NCI-H1417 treated with DMSO at 0.1 percent for 48 hours (cell line): Measurements from ENCODE around the gene KMT2E.
"Not testable (repeated sequence)": the region's sequence is repeated elsewhere in the genome, so short reads cannot be mapped to it uniquely, and the experiment has no call there.

Source experiments
- DNase-seq: peaks from one replicate; lab custom pipeline; 2025; lab: John Stamatoyannopoulos, UW

Gene KMT2E

DNA sequence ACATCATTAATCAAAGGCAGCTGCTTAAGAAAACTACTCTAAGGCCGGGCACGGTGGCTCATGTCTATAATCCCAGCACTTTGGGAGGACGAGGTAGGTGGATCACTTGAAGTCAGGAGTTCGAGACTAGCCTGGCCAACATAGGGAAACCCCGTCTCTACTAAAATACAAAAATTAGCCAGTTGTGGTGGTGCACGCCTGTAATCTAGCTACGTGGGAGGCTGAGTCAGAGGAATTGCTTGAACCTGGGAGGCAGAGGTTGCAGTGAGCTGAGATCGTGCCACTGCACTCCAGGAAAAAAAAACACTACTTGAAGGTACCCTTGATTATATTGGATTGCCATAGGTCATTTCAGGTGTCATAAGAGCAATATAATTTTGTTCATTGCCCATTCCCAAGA, 14.9 kb downstream of the KMT2E start:
- not testable (repeated sequence) for DNase-seq

DNA sequence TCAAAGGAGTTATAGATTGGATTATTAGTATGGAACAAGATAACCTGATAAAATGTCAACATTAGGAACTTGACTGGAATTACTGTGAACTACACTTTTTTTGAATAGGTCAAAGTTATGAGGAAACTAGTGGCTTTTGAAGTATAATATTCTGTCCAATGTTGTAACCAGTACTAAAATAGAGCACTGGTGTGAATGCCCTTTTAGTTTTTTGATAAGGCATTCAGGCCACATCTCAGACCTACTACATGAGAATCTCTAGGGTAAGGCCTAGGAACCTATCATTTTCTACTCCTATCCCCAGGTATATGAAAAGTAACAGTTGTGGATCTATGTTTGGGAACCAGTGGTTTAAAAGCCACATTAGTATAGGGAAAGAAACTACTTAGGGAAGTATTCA, 16.4 kb downstream of the KMT2E start:
- no peak for DNase-seq

DNA sequence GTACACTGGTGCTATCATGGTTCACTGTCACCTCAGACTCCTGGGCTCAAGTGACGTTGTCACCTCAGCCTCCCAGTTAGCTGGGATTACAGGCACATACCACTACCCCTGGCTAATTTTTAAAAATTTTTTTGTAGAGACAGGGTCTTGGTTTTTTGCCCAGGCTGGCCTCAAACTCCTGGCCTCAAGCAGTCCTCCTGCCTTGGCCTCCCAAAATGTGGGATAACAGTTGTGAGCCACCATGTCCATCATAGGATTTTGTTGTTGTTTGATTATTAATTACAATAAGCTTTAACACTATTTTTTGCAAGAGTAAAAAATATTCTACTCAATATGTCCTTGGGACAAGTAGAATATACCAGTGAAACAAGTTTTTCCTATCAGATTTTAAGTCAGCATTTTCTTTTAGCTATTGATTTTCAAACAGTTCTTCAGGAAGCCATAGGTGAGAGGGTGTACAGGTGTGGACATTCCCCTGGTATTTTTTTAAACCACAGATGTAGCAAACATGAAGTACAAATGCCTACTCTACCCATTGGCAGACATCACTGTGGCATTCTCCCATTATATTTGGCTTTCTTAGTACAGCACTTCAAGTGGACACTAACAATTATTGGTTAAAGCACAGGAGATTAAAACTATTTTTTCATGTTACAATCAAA, 18.7 kb downstream of the KMT2E start:
- DNase-seq, result no peak

DNA sequence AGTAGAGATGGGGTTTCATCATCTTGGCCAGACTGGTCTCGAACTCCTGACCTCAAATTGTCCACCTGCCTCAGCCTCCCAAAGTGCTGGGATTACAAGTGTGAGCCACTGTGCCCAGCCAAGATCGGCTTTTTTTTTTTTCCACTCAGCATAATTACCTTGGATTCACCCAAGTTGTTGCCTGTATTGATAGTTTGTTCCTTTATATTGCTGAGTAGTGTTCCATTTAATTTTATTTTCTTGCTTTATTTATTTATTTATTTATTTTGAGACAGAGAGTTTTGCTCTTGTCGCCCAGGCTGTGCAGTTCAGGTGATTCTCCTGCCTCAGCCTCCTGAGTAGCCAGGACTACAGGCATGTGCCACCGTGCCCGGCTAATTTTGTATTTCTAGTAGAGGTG, 21.3 kb downstream of the KMT2E start:
- DNase-seq, result no peak

DNA sequence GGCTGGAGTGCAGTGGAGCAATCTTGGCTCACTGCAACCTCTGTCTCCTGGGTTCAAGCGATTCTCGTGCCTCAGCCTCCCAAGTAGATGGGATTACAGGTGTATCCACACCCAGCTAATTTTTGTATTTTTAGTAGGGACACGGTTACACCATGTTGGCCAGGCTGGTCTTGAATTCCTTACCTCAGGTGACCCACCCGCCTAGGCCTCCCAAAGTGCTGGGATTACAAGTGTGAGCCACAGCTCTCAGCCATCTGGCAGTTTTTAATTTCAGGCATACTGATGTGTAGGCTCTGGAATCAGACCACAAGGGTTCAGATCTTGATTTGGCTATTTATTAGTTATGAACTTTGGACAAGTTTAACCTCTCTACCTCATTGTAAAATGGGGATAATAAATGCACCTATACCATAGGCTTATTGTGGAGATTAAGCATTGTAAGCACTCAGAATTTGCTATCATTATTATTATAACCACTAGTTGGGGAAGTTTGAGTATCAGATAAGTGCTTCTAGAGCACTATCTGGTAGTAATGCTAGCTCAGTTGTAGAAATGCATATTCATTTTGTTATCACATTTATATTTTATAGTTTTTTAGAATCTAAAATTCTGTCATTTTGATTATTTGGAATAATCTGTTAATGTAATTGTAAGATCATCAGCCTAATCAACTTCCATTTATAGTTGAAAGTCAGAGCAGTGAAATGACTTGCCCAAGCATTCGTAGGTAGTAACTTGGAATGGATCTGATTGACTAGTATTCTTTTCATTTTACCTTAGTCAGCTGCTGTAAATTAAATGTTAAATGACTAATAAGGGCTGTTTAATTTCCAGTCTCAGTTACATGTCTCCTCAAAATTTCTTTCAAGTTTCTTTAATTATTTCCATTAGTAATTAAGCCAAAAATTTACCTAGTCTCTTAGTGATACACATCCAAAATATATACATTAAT, 22.5 kb downstream of the KMT2E start:
- no peak for DNase-seq

DNA sequence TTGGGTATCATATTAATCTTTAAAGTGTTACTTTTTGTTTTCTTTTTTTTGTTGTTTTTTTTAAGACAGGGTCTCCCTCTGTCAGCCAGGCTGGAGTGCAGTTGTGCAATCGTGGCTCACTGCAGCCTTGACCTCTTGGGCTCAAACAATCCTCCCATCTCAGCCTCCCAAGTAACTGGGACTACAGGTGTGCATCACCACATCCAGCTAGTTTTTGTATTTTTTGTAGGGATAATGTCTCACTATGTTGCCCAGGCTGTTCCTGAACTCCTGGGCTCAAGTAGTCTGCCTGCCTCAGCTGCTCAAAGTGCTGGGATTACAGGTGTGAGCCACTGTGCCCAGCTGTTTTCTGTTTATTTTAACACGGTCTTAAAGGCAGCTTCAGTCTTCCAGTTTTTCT, 23.3 kb downstream of the KMT2E start:
- DNase-seq, result no peak

DNA sequence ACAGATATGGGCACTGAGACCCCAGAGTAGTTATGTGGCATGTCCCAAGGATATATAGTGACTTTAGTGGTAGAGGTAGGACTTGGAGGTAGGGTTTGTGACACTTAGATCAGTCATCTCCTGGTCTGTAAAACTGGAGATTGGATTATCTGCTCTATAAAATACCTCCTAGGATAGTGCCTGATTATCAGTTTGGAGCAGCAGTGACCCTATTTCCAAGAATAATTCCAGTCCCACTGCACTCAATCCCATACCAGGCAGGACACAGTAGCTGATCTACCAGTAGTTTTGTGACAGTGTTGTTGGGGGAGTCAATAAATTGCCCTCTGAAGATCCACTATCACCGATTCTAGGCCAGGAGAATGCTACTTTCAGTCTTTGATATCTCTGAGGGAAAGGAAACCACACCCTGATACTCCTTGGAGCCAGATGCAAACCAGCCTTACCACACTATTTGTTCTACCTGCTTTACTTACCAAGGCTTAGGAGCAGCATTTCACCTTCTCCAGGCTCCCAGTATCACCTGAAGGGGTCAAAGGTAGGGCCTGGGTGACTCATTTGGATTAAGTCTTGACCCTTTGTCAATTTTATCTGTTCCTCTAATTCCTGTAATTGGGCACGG, 30.6 kb downstream of the KMT2E start:
- no peak for DNase-seq

DNA sequence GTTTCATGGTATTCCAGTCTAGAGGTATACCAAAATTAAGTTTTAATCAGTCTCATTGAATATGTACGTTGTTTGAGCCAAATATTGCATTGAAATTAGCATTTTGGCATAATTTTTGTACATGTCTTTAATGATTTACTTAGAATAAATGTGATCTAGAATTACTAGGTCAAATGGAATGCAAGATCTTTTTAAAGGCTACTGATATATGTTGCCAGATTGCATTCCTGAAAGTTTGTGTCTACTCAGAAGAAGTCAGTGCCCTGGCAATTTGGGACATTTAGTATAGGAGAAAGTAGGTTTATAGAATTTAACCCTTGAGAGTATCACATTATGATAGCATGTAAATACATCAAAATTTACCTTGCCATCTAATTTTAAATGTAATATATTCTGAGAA, 32.4 kb downstream of the KMT2E start:
- no peak for DNase-seq

DNA sequence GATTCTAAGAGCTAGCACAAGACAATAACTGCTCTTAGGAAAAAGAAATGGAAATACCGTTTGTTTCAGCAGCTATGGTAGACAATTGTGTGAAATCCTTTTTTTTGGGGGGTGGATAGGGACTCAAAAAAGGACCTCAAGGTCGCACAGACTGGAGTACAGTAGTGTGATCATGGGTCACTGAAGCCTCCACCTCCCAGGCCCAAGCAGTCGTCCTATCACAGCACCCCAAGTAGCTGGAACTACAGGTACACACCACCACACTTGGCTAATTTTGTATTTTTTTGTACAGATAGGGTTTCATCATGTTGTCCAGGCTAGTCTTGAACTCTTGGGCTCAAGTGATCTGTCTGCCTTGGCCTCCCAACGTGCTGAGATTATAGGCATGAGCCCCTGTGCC, 33.9 kb downstream of the KMT2E start:
- no peak for DNase-seq

DNA sequence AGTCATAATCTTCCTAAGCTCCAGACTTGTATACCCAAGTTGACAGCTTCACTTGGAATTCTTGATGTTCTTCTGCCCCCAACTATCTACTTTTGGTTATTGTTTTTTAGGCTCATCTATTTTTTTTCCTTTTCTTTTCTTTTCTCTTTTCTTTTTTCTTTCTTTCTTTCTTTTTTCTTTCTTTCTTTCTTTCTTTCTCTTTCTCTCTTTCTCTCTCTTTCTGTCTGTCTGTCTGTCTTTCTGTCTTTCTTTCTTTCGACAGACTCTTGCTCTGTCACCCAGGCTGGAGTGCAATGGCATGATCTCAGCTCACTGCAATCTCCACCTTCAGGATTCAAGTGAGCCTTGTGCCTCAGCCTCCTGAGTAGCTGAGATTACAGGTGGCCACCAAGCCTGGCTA, 36.5 kb downstream of the KMT2E start:
- no peak for DNase-seq

DNA sequence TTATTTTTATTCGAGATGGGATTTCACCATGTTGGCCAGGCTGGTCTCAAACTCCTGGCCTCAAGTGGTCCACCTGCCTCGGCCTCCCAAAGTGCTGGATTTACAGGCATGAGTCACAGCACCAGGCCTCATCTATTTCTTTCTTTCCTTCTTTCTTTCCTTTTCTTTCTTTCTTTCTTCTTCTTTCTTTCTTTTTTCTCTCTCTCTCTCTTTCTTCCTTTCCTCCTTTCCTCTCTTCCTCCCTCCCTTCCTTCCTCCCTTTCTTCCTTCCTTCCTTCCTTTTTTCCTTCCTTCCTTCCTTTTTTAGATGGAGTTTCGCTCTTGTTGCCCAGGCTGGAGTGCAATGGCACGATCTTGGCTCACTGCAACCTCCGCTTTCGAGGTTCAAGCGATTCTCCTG, 36.9 kb downstream of the KMT2E start:
- DNase-seq, result not testable (repeated sequence)

DNA sequence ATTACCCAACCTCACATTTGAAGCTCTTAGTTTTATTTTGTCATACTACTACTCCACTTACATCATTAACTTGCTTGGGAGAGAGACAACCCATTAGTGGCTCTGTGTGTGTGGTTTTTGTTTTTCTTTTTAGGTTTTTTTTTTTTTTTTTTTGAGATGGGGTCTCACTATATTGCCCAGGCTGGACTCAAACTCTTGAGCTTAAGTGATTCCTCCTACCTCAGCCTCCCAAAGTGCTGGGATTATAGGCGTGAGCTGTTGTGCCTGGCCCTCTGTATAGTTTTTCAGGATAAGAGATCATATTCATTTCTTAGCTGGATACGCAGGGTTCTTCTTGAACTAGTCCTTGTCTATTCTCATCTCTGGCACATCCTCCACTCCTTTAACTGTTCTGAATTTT, 41.1 kb downstream of the KMT2E start:
- no peak for DNase-seq

DNA sequence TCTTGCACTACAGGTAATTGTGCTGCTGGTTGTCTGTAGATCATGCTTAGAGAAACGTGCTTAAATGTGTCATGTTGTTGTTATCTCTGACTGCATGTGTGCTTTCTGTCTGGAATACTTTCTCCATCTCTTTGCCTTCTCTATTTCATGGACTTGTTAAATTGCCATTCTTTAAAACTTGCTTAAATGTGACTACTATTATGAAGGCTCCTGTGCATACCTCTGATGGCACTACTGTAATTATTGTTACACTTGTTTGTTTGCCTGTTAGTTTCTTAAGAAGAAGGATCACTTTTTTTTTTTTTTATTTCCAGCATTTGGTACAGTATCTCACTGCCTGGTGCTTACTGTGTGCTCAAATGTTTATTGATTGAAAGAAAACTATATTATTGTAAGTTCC, 41.6 kb downstream of the KMT2E start:
- no peak for DNase-seq

DNA sequence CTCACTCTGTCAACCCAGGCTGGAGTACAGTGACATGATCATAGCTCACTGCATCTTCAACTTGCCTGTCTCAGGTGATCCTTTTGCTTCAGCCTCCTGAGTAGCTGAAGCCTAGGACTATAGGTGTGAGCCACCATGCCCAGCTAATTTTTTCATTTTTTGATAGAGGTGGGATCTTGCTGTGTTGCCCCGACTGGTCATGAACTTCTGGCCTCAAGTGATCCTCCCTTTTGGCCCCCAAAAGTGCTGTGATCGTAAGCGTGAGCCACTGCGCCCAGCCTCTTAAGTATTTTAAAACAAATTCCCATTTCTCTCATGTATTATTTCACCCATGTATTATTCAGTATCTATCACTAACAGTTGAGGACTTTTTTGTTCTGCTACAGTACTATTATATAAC, 43.5 kb downstream of the KMT2E start:
- DNase-seq, result no peak

DNA sequence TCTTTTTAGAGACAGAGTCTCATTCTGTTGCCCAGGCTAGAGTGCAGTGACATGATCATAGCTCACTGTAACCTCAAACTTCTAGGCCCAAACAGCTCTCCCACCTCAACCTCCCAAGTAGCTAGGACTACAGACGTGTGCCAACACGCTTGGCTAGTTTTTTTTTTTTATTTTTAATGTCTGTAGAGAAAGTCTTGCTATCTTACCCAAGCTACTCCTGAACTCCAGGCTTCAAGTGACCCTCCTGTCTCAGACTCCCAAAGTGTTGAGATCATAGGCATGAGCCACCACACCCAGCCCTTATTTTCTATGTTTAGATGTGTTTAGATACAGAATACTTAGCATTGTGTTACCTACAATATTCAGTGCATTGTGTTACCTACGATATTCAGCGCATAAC, 46.4 kb downstream of the KMT2E start:
- no peak for DNase-seq

DNA sequence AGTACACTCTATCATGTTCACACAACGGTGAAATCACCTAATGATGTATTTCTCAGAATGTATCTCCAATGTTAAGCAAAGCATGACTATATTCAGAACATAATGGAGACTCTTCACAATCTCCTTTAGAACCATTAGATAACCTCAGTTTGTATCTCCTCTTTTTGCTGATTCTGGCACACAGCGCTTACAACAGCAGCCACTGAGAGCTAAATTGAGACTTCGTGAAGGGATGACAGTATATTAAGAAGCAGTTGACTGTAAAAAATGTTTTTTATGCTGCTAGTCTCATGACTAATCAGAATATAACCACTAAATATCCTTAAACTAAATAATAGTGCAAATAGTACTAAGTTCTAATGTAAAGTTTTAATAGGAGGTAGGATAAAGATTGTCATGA, 46.9 kb downstream of the KMT2E start:
- DNase-seq, result no peak

DNA sequence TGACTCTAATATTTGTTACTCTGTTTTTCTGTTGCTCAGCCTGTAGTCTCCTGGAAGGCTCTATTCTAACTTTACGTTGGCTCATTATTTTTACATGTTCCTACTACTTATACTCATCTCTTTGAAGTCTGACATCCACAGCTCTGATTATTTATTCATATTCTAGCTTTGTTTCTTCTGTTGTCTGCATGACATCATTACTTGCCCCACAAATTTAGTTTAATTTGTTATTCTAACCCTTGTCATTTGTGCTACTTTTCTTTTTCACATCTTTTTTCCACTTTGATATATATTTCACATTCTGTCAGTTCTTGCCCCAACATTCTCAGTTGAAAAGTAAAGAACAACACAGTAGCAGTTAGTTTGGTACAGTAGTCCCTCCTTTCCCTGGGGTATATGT, 51.1 kb downstream of the KMT2E start:
- no peak for DNase-seq

DNA sequence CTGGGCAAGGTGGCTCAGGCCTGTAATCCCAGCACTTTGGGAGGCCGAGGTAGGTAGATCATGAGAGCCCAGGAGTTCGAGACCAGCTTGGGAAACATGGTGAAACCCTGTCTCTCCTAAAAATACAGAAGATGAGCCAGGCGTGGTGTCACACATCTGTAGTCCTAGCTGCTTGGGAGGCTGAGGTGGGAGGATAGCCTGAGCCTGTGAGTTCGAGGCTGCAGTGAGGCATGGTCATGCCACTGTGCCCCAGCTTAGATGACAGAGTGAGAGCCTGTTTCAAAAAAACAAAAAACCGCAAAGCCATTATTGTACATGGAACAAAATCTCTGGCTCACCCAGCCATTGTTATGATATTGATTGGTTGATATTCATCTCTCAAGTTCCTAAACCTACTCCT, 53.7 kb downstream of the KMT2E start:
- DNase-seq, result no peak

DNA sequence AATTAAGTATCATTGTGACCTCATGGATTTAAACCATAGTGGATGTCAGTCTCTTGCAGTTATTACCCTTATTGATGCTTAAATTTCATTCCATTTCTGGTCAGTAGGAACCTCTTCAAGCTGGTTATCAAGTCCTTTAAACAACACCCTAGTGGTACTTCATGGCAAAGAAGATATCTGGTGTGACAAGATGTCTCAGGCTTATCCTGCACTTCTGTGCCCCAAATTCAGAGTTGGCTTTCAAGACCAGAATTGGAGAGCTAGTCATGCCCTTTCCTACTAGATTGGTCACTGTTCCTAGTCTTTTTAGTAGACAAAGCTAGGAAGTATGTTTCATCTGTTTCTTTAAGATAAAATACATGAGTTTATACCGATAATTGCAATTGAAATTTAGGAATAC, 54.9 kb downstream of the KMT2E start:
- DNase-seq, result no peak

DNA sequence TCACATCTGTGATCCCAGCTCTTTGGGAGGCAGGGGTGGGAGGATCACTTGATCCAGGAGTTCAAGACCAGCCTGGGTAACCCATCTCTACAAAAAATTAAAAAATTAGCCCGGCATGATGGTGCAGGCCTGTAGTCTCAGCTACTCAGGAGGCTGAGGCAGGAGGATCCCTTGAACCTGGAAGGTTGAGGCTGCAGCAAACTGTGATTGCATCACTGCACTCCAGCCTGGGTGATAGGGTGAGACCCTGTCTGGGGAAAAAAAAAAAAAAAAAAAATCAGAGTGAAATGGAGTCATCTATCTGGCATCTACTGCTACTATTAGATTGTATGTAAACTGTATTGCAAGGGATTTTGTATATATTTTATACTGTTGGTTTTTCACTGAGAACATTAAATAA, 59.1 kb downstream of the KMT2E start:
- DNase-seq, result no peak

DNA sequence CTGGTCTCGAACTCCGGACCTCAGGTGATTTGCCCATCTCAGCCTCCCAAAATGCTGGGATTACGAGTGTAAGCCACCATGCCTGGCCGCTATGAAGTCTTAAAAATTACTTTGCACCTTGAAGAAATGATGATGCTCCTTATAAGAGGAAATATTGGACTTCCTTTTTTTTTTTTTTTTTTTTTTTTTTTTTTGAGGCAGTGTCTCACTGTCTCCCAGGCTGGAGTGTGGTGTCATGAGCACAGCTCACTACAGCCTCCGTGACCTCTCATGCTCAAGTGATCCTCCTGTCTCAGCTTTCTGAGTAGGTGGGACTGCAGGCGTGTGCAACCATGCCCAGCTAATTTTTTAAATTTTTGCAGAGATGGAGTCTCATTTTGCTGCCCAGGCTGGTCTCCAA, 65.3 kb downstream of the KMT2E start:
- DNase-seq, result no peak

DNA sequence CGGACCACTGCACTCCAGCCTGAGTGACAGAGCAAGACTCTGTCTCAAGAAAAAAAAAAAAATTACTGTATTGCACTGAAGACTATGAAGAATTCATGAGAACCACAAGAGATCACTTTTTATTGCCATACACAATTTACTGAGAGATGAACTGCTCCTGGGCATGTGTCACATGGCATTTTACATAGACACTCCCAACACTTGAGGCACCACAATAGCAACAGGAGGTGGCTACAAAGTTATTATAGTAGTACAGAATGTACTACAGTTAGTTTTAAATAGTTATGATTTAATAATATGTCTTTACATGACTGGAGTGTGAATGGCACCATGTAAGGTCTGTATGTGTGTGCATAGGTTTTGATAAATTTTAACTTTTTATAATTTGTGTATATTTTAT, 70.6 kb downstream of the KMT2E start:
- no peak for DNase-seq

DNA sequence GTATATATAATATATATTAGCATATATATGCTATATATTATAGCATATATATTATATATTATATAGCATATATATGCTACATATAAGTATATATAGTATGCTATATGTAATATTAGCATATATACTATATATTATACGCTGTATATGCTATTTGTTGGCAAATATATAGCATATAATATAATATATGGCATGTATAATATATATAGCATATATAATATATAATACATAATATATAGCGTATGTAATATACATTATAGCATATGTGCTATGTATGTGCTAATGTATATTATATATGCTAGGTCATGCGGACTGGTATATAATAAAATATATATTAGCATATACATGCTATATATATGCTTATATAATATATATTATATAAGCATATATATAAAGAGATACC, 72.8 kb downstream of the KMT2E start:
- no peak for DNase-seq
